HFFc6 (cell line): Measurements from ENCODE around the gene TTK. TPM values are rescaled to one million over a fixed set of nuclear protein-coding genes. Genes with fewer than 3 reads are reported as not detected.

ENCODE experiments used
- DNase-seq: peaks from one replicate; pipeline ENCODE4 v3.0.0-alpha.2; 2018
- H3K27ac Mint-ChIP-seq: 2 replicates; pipeline ENCODE4 v1.8.0; 2020; ENCODE audit warnings: mild to moderate bottlenecking, mixed read lengths
- H3K27me3 Mint-ChIP-seq: 2 replicates; pipeline ENCODE4 v1.8.0; 2021; ENCODE audit warnings: mild to moderate bottlenecking, moderate library complexity, mixed read lengths; ENCODE audit not compliant: insufficient read depth
- H3K36me3 Mint-ChIP-seq: 2 replicates; pipeline ENCODE4 v1.8.0; 2021; ENCODE audit warnings: low read depth, mixed read lengths
- H3K4me1 Mint-ChIP-seq: 2 replicates; pipeline ENCODE4 v1.8.0; 2020; ENCODE audit warnings: low read depth, mixed read lengths
- H3K4me3 Mint-ChIP-seq: 2 replicates; pipeline ENCODE4 v1.8.0; 2020; ENCODE audit warnings: mild to moderate bottlenecking, moderate library complexity, mixed read lengths
- H3K9me3 Mint-ChIP-seq: 2 replicates; pipeline ENCODE4 v1.8.0; 2020; ENCODE audit warnings: mild to moderate bottlenecking, mixed read lengths
- total RNA-seq, 6 experiments: library from RNA; stranded (reverse); fragmentation: NEBNext Ultra II Directional; extraction: Animal tissue kit (Norgen Biotek cat#: 25700); gene quantifications; 2 replicates in 1 of 6; 3 replicates in 5 of 6; pipeline ENCODE4 v1.2.3, GENCODE V29; 2021
- TF ChIP-seq, protein P1 (sequence below): fragments of 200-600 bp; sonication (generic); IDR thresholded peaks from 2 replicates; pipeline ENCODE4 v1.5.0; 2021; ENCODE audit warnings: antibody characterized with exemption, mild to moderate bottlenecking

Gene TTK
- total RNA-seq, 6 experiments from 2014 or later, result 10.9 to 26.1 (median 22.5) TPM

DNA sequence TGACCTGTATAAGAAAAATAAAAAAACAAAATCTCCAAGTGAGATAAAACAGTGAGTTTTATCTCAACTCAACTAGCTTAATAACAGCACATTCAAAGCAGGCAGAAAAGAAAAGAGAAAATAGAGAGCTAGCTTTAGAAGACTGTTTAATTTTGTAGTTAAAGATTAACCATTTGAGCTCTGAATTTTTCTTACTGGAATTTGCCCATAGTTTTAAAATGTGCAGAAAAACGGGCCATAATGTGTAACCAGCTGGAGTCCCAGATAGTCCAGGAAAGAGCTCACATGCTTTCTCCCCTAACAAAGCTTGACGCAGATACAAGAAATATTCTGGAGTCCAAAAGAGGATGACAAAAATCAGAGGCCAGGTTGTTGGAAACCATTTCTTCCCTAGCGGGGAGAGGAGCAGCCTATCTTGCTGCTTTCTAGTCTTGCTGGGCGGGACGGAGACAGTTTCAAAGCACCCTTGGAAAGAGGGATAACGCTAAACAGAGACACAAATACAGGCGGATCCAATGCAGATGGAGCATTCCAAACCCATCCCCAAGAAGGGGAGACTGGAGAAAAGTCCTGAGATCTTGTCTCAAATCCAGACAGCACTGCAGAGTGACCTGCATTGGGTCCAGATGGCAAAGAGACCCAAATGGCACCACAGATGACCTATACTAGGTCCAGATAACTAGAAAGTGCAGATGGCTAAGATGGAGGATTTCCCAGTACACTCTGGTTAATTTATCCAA lies 16.1 kb downstream of the TTK start:
- H3K9me3 Mint-ChIP-seq, result no peaks in the 10 kb centered on the region
- H3K27me3 Mint-ChIP-seq, result no peaks in the 10 kb centered on the region
- peaks cover 9% of the 10 kb centered on the region for H3K36me3 Mint-ChIP-seq
- no peak overlapping the region for H3K4me3 Mint-ChIP-seq
- H3K4me1 Mint-ChIP-seq, result peaks cover 37% of the 10 kb centered on the region
- TF ChIP-seq, protein P1, sequence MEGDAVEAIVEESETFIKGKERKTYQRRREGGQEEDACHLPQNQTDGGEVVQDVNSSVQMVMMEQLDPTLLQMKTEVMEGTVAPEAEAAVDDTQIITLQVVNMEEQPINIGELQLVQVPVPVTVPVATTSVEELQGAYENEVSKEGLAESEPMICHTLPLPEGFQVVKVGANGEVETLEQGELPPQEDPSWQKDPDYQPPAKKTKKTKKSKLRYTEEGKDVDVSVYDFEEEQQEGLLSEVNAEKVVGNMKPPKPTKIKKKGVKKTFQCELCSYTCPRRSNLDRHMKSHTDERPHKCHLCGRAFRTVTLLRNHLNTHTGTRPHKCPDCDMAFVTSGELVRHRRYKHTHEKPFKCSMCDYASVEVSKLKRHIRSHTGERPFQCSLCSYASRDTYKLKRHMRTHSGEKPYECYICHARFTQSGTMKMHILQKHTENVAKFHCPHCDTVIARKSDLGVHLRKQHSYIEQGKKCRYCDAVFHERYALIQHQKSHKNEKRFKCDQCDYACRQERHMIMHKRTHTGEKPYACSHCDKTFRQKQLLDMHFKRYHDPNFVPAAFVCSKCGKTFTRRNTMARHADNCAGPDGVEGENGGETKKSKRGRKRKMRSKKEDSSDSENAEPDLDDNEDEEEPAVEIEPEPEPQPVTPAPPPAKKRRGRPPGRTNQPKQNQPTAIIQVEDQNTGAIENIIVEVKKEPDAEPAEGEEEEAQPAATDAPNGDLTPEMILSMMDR, result no peak
- DNase-seq, result no peak
- peak overlapping the region; percentile 85; the same call in 1 of the 2 replicates for H3K27ac Mint-ChIP-seq

DNA sequence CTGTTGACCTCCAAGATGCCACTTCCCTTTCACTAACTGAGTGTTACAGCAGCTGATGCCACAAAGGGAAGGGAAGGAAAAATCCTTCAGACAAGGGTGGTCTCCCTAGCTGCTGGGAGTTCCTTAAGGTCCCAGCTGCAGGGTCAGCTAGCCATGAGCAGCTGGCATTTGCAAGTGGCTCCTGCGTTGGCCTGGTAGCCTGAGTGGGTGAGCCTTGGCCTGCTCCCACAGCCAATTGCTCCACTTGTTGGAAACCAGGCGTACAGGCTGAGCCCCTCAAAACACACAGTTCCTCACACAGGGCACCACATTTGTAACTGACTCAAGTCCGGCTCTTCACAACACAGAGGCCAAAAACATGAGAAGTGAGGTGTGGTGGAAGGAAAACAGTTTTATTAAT lies 16.7 kb downstream of the TTK start:
- peaks cover 37% of the 10 kb centered on the region for H3K4me1 Mint-ChIP-seq
- no peaks in the 10 kb centered on the region for H3K9me3 Mint-ChIP-seq
- H3K27me3 Mint-ChIP-seq, result no peaks in the 10 kb centered on the region
- peak overlapping the region; percentile 85 for H3K27ac Mint-ChIP-seq
- peak overlapping the region; percentile 28; the same call in 1 of the 2 replicates for H3K4me3 Mint-ChIP-seq
- peaks cover 9% of the 10 kb centered on the region for H3K36me3 Mint-ChIP-seq
- TF ChIP-seq, protein P1, result no peak
- DNase-seq, result no peak

DNA sequence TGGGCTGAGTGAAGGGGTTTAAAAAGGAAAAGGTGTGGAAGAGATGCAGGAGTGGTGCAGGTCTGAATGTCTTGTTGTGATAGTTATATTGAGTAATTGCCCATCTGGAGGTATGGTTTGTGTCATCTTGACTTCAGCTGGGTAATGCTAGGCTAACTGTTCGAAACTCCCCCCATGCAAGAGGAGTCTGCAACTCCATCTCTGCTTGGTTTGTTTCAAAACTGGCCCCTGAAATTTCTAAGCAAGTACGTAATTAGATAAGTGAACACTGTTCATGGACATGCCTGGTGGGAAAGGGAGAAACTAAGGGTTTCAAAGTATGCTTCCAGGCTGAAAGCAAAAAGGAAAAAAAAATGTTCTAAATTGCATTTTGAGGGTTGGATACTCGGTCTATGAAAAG lies 17.1 kb downstream of the TTK start:
- peak overlapping the region; percentile 28; the same call in 1 of the 2 replicates for H3K4me3 Mint-ChIP-seq
- peak overlapping the region; percentile 85 for H3K27ac Mint-ChIP-seq
- H3K36me3 Mint-ChIP-seq, result peaks cover 13% of the 10 kb centered on the region
- TF ChIP-seq, protein P1, result no peak
- no peaks in the 10 kb centered on the region for H3K9me3 Mint-ChIP-seq
- DNase-seq, result no peak
- H3K27me3 Mint-ChIP-seq, result no peaks in the 10 kb centered on the region
- peaks cover 37% of the 10 kb centered on the region for H3K4me1 Mint-ChIP-seq

DNA sequence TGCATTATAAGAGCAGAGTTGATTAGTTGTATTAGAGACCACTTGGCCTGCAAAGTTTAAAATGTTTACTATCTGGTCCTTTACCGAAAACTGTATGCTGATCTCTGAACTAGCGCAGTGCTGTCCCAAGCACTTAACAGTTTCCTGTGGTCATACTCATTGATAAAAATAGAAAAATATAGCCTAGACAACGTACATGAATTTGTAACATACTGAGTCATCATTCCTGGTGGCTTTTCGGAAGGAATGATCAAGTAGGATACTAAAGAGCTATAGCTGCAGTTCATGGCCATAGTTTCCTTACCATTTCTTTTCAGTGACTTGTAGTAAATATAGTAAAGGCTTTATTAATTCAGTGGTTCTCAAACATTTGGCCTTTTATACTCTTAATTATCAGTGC lies 18.4 kb downstream of the TTK start:
- Mint-ChIP-seq H3K9me3 (no peaks in the 10 kb centered on the region), H3K4me3 (peak overlapping the region; percentile 38), H3K4me1 (peaks cover 37% of the 10 kb centered on the region), H3K36me3 (peaks cover 17% of the 10 kb centered on the region), H3K27ac (peak overlapping the region; percentile 85), H3K27me3 (no peaks in the 10 kb centered on the region)
- TF ChIP-seq, protein P1, result no peak
- peak; percentile 83 for DNase-seq

DNA sequence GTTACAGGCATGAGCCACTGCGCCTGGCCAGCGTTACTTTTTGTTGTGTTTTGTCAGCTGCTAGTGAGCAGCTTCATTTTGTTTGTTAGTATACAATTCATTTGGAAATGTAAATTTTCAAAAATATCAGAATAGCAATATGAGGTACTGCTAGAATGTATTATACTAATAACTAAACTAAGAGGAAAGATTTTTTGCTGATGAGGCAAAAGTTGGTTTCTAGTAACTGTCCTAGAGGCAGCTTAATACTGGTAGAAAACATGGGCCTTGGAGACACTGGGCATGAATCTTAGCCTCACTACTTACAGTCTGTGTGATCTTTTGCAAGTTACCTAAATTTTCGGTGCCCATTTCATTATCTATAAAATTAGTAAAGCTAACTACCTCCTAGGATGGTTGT lies 24.1 kb downstream of the TTK start:
- Mint-ChIP-seq H3K27ac (no peak overlapping the region), H3K4me1 (peaks cover 13% of the 10 kb centered on the region), H3K36me3 (peaks cover 23% of the 10 kb centered on the region), H3K4me3 (no peak overlapping the region), H3K9me3 (no peaks in the 10 kb centered on the region), H3K27me3 (no peaks in the 10 kb centered on the region)
- TF ChIP-seq, protein P1, result no peak
- DNase-seq, result no peak
